Effector memory CD8-positive, alpha-beta T cell (primary cell): ENCODE measurements around the gene NRK.
"Not testable (repeated sequence)": the region's sequence is repeated elsewhere in the genome, so short reads cannot be mapped to it uniquely, and the experiment has no call there.

Experiments used
- ATAC-seq: fragments of 150-1000 bp; cut with Tn5 transposase; replicated peaks from 2 replicates; pipeline ENCODE4 v1.10.0; 2021; ENCODE audit warnings: mild to moderate bottlenecking, moderate library complexity
- DNase-seq, 3 experiments: peaks; one replicate each; pipeline ENCODE4 v3.0.0; 2021
- H3K27ac Mint-ChIP-seq, 2 donors: one replicate each; pipeline ENCODE4 v1.8.0; 2022; ENCODE audit warnings: mild to moderate bottlenecking in 2 of 2, mixed read lengths in 2 of 2, moderate library complexity in 2 of 2
- H3K27me3 Mint-ChIP-seq, 2 donors: one replicate each; pipeline ENCODE4 v1.8.0; 2022; ENCODE audit warnings: mixed read lengths in 2 of 2
- H3K36me3 Mint-ChIP-seq: one replicate; pipeline ENCODE4 v1.8.0; 2022; ENCODE audit warnings: mild to moderate bottlenecking, moderate library complexity, mixed read lengths; ENCODE audit not compliant: insufficient read depth
- H3K4me1 Mint-ChIP-seq, 2 donors: one replicate each; pipeline ENCODE4 v1.8.0; 2022; ENCODE audit warnings: low read depth in 2 of 2, mixed read lengths in 2 of 2
- H3K4me3 Mint-ChIP-seq, 2 donors: one replicate each; pipeline ENCODE4 v1.8.0; 2022; ENCODE audit warnings: mild to moderate bottlenecking in 2 of 2, mixed read lengths in 2 of 2, moderate library complexity in 2 of 2
- H3K9me3 Mint-ChIP-seq, 2 donors: one replicate each; pipeline ENCODE4 v1.8.0; 2022; ENCODE audit warnings: mixed read lengths in 2 of 2

The NRK gene

GRCh38 chrX:105945266-105945665 lies 122.9 kb downstream of the NRK start:
- H3K4me3 Mint-ChIP-seq, result no peak overlapping the region
- H3K36me3 Mint-ChIP-seq, result no peaks in the 10 kb centered on the region
- DNase-seq (no peak), ATAC-seq (no peak)
- H3K4me1 Mint-ChIP-seq, result no peaks in the 10 kb centered on the region
- no peaks in the 10 kb centered on the region for H3K27me3 Mint-ChIP-seq
- no peak overlapping the region for H3K27ac Mint-ChIP-seq
- H3K9me3 Mint-ChIP-seq, result no peaks in the 10 kb centered on the region

- Mint-ChIP-seq H3K9me3 (peaks cover 5 to 6% of the 10 kb centered on the region in 2 donors), H3K27me3 (no peaks in the 10 kb centered on the region), H3K4me1 (no peaks in the 10 kb centered on the region), H3K36me3 (no peaks in the 10 kb centered on the region), H3K4me3 (no peak overlapping the region), H3K27ac (no peak overlapping the region)
- no peak for ATAC-seq
- DNase-seq, result no peak
Observed at GRCh38 chrX:105969487-105969886, 147.1 kb downstream of the NRK start.

GRCh38 chrX:105972690-105973386 lies 150.5 kb downstream of the NRK start:
- no peak overlapping the region for H3K27ac Mint-ChIP-seq
- no peaks in the 10 kb centered on the region for H3K27me3 Mint-ChIP-seq
- no peaks in the 10 kb centered on the region for H3K36me3 Mint-ChIP-seq
- no peak for DNase-seq
- ATAC-seq, result no peak
- no peaks in the 10 kb centered on the region for H3K4me1 Mint-ChIP-seq
- peaks cover 6 to 7% of the 10 kb centered on the region in 2 donors for H3K9me3 Mint-ChIP-seq
- no peak overlapping the region for H3K4me3 Mint-ChIP-seq

- H3K27me3 Mint-ChIP-seq, result no peaks in the 10 kb centered on the region
- H3K9me3 Mint-ChIP-seq, result peaks cover 6 to 7% of the 10 kb centered on the region in 2 donors
- no peaks in the 10 kb centered on the region for H3K4me1 Mint-ChIP-seq
- ATAC-seq (no peak), DNase-seq (no peak)
- no peak overlapping the region for H3K4me3 Mint-ChIP-seq
- H3K27ac Mint-ChIP-seq, result no peak overlapping the region
- H3K36me3 Mint-ChIP-seq, result no peaks in the 10 kb centered on the region
Observed at GRCh38 chrX:105973387-105973739, 151.0 kb downstream of the NRK start.

GRCh38 chrX:105975382-105975781 lies 153.0 kb downstream of the NRK start:
- H3K9me3 Mint-ChIP-seq, result peaks cover 6 to 13% of the 10 kb centered on the region in 2 donors

GRCh38 chrX:105981772-105982485 lies 159.6 kb downstream of the NRK start:
- no peak for ATAC-seq
- Mint-ChIP-seq H3K27ac (no peak overlapping the region), H3K4me3 (no peak overlapping the region), H3K27me3 (no peaks in the 10 kb centered on the region), H3K36me3 (no peaks in the 10 kb centered on the region), H3K4me1 (no peaks in the 10 kb centered on the region), H3K9me3 (peaks cover 6 to 10% of the 10 kb centered on the region in 2 donors)
- DNase-seq, result no peak

More at GRCh38 chrX:105975382-105975781, 153.0 kb downstream of the NRK start:
- Mint-ChIP-seq H3K27me3 (no peaks in the 10 kb centered on the region), H3K36me3 (no peaks in the 10 kb centered on the region), H3K4me3 (no peak overlapping the region), H3K27ac (no peak overlapping the region), H3K4me1 (no peaks in the 10 kb centered on the region)
- no peak for DNase-seq
- no peak for ATAC-seq

GRCh38 chrX:105988487-105988886 lies 166.1 kb downstream of the NRK start:
- not testable (repeated sequence) for ATAC-seq, H3K4me3 Mint-ChIP-seq, H3K27me3 Mint-ChIP-seq, H3K4me1 Mint-ChIP-seq, H3K36me3 Mint-ChIP-seq, H3K27ac Mint-ChIP-seq, DNase-seq
- H3K9me3 Mint-ChIP-seq, result peaks cover 4 to 17% of the 10 kb centered on the region in 2 donors

GRCh38 chrX:105999294-105999693 lies 177.0 kb downstream of the NRK start:
- Mint-ChIP-seq H3K4me1 (no peaks in the 10 kb centered on the region), H3K27ac (no peak overlapping the region), H3K4me3 (no peak overlapping the region), H3K27me3 (no peaks in the 10 kb centered on the region), H3K36me3 (no peaks in the 10 kb centered on the region), H3K9me3 (no peaks in the 10 kb centered on the region)
- ATAC-seq (no peak), DNase-seq (no peak)

GRCh38 chrX:106000203-106000602 lies 177.9 kb downstream of the NRK start:
- ATAC-seq, result no peak
- no peak overlapping the region for H3K4me3 Mint-ChIP-seq
- no peaks in the 10 kb centered on the region for H3K36me3 Mint-ChIP-seq
- H3K27ac Mint-ChIP-seq, result no peak overlapping the region
- H3K27me3 Mint-ChIP-seq, result no peaks in the 10 kb centered on the region
- DNase-seq, result no peak
- H3K9me3 Mint-ChIP-seq, result no peaks in the 10 kb centered on the region
- H3K4me1 Mint-ChIP-seq, result no peaks in the 10 kb centered on the region

- not testable (repeated sequence) for H3K27me3 Mint-ChIP-seq, DNase-seq, H3K9me3 Mint-ChIP-seq, H3K4me3 Mint-ChIP-seq, ATAC-seq, H3K27ac Mint-ChIP-seq, H3K36me3 Mint-ChIP-seq, H3K4me1 Mint-ChIP-seq
Observed at GRCh38 chrX:106000609-106001008, 178.3 kb downstream of the NRK start.

- no peaks in the 10 kb centered on the region for H3K36me3 Mint-ChIP-seq
- no peak overlapping the region for H3K4me3 Mint-ChIP-seq
- peaks cover 0 to 1% of the 10 kb centered on the region in 2 donors for H3K9me3 Mint-ChIP-seq
- H3K27ac Mint-ChIP-seq, result no peak overlapping the region
- H3K4me1 Mint-ChIP-seq, result no peaks in the 10 kb centered on the region
- ATAC-seq (no peak), DNase-seq (no peak)
- H3K27me3 Mint-ChIP-seq, result no peaks in the 10 kb centered on the region
Observed at GRCh38 chrX:106005684-106006083, 183.3 kb downstream of the NRK start.

- H3K27ac Mint-ChIP-seq, result no peak overlapping the region
- no peaks in the 10 kb centered on the region for H3K4me1 Mint-ChIP-seq
- ATAC-seq (no peak), DNase-seq (no peak)
- H3K36me3 Mint-ChIP-seq, result no peaks in the 10 kb centered on the region
- H3K4me3 Mint-ChIP-seq, result no peak overlapping the region
- H3K9me3 Mint-ChIP-seq, result peaks cover 0 to 1% of the 10 kb centered on the region in 2 donors
- H3K27me3 Mint-ChIP-seq, result no peaks in the 10 kb centered on the region
Observed at GRCh38 chrX:106007815-106008214, 185.5 kb downstream of the NRK start.
